ENCODE measurements around the gene SLC10A2. TPM values are rescaled to one million over a fixed set of nuclear protein-coding genes. Genes with fewer than 3 reads are reported as not detected.

The SLC10A2 gene
- polyA plus RNA-seq, 1 donor (not counting 4 experiments of a cell fraction or from before 2014, with no cell fraction given) = 0.39 TPM

DNA sequence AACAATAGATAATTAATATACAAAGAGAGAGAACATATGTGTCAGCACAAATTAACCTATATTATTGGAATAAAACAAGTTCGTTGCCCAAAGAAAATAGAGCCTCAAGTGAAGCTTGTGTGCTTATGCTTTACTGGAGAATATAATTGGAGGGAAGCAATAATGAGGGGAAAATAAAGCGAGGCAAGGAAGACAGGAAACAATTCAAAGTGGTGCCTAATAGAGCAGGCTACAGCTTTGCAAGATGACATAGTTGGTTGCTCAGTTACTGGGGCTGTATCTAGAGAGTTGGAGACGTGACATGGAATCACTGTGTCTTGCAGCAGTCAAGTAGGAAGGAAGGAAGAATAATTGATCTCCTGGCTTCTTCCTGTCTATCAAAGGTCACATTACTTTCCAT is 21.1 kb upstream of the SLC10A2 start:
- TF ChIP-seq, protein P1, sequence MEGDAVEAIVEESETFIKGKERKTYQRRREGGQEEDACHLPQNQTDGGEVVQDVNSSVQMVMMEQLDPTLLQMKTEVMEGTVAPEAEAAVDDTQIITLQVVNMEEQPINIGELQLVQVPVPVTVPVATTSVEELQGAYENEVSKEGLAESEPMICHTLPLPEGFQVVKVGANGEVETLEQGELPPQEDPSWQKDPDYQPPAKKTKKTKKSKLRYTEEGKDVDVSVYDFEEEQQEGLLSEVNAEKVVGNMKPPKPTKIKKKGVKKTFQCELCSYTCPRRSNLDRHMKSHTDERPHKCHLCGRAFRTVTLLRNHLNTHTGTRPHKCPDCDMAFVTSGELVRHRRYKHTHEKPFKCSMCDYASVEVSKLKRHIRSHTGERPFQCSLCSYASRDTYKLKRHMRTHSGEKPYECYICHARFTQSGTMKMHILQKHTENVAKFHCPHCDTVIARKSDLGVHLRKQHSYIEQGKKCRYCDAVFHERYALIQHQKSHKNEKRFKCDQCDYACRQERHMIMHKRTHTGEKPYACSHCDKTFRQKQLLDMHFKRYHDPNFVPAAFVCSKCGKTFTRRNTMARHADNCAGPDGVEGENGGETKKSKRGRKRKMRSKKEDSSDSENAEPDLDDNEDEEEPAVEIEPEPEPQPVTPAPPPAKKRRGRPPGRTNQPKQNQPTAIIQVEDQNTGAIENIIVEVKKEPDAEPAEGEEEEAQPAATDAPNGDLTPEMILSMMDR (optimal IDR thresholded peaks at IDR 0.05 in 1 of 3, IDR thresholded peaks at IDR 0.05 in 1 of 3, conservative IDR thresholded peaks at IDR 0.05 in 1 of 3; ENCODE audit: extremely low read depth in 1 of 3, insufficient read depth in 2 of 3, low read length in 3 of 3) = no peak
- TF ChIP-seq EZH2 (IDR thresholded peaks at IDR 0.05; ENCODE audit: low read length) = no peak
- no peaks in the 10 kb centered on the region for H3K79me2 ChIP-seq (ENCODE audit: control insufficient read depth, insufficient read depth, low read length)
- FAIRE-seq (no peak), DNase-seq (ENCODE audit: low read depth, low spot score) (no peak)
- no peak overlapping the region for H3K9ac ChIP-seq (ENCODE audit: control insufficient read depth, extremely low read depth, insufficient read depth, low read length)
- no peaks in the 10 kb centered on the region for H3K9me1 ChIP-seq (ENCODE audit: control insufficient read depth, extremely low read depth, insufficient read depth, low read length)
- H3K4me3 ChIP-seq (ENCODE audit: control insufficient read depth in 2 of 3, extremely low read depth in 1 of 3, insufficient read depth in 2 of 3, low read depth in 1 of 3, low read length in 3 of 3) = no peak overlapping the region
- no peaks in the 10 kb centered on the region for H3K27me3 ChIP-seq (ENCODE audit: control insufficient read depth, extremely low read depth, insufficient read depth, low read length)
- H3K4me1 ChIP-seq (ENCODE audit: control insufficient read depth, extremely low read depth, insufficient read depth, low read length) = no peaks in the 10 kb centered on the region
- no peaks in the 10 kb centered on the region for H4K20me1 ChIP-seq (ENCODE audit: control insufficient read depth, extremely low read depth, insufficient read depth, low read length)
- H3K4me2 ChIP-seq (ENCODE audit: control insufficient read depth, extremely low read depth, insufficient read depth, low read depth, low read length) = no peak overlapping the region
- H3K36me3 ChIP-seq (ENCODE audit: control insufficient read depth in 2 of 2, extremely low read depth in 1 of 2, insufficient read depth in 2 of 2, low read length in 2 of 2) = no peaks in the 10 kb centered on the region
- dilution Hi-C loops (cut with MboI; ENCODE audit: extremely low pct_ligation_motif_present, low sequenced_read_pairs) = no loop called here
- H3K9me3 ChIP-seq (ENCODE audit: control insufficient read depth, low read depth, low read length) = no peaks in the 10 kb centered on the region
- no peak overlapping the region for H2AFZ ChIP-seq (ENCODE audit: control insufficient read depth, low read length)
- no peak overlapping the region for H3K27ac ChIP-seq (ENCODE audit: control insufficient read depth, insufficient read depth, low read length)

DNA sequence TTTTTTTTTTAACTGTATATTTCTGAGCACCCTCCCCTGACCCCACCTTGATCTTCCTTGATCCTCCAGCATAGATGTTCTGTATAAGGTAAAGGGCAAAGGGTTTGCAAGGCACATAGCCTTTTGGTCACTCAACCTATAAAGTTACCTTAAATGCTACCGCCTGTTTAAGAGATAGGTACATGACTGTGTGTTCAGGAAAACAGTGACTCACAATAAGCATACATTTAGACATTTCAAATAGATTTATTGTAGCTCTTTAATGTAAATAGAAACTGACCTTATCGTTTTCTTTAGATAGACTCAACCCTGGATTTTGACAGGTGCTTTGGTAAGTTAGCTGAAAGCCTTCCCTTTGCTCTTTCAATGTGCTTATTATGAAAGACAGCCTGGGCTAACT is 15.2 kb upstream of the SLC10A2 start:
- Histone ChIP-seq H3K9me3 (ENCODE audit: control insufficient read depth, low read depth, low read length) (no peaks in the 10 kb centered on the region), H3K36me3 (ENCODE audit: control insufficient read depth in 2 of 2, extremely low read depth in 1 of 2, insufficient read depth in 2 of 2, low read length in 2 of 2) (no peaks in the 10 kb centered on the region), H3K9ac (ENCODE audit: control insufficient read depth, extremely low read depth, insufficient read depth, low read length) (no peak overlapping the region), H4K20me1 (ENCODE audit: control insufficient read depth, extremely low read depth, insufficient read depth, low read length) (no peaks in the 10 kb centered on the region), H3K79me2 (ENCODE audit: control insufficient read depth, insufficient read depth, low read length) (no peaks in the 10 kb centered on the region), H3K9me1 (ENCODE audit: control insufficient read depth, extremely low read depth, insufficient read depth, low read length) (no peaks in the 10 kb centered on the region), H2AFZ (ENCODE audit: control insufficient read depth, low read length) (no peak overlapping the region), H3K4me3 (ENCODE audit: control insufficient read depth in 2 of 3, extremely low read depth in 1 of 3, insufficient read depth in 2 of 3, low read depth in 1 of 3, low read length in 3 of 3) (no peak overlapping the region), H3K27ac (ENCODE audit: control insufficient read depth, insufficient read depth, low read length) (no peak overlapping the region), H3K27me3 (ENCODE audit: control insufficient read depth, extremely low read depth, insufficient read depth, low read length) (no peaks in the 10 kb centered on the region), H3K4me2 (ENCODE audit: control insufficient read depth, extremely low read depth, insufficient read depth, low read depth, low read length) (no peak overlapping the region), H3K4me1 (ENCODE audit: control insufficient read depth, extremely low read depth, insufficient read depth, low read length) (no peaks in the 10 kb centered on the region)
- TF ChIP-seq, protein P1 (optimal IDR thresholded peaks at IDR 0.05 in 1 of 3, IDR thresholded peaks at IDR 0.05 in 1 of 3, conservative IDR thresholded peaks at IDR 0.05 in 1 of 3; ENCODE audit: extremely low read depth in 1 of 3, insufficient read depth in 2 of 3, low read length in 3 of 3) = no peak
- TF ChIP-seq EZH2 (IDR thresholded peaks at IDR 0.05; ENCODE audit: low read length) = no peak
- dilution Hi-C loops (cut with MboI; ENCODE audit: extremely low pct_ligation_motif_present, low sequenced_read_pairs) = no loop called here
- FAIRE-seq (no peak), DNase-seq (ENCODE audit: low read depth, low spot score) (no peak)

Data from keratinocyte (primary cell).